Omental fat pad (tissue), 4 donors: Measurements from ENCODE around the gene RPS6KL1. TPM values are rescaled to one million over a fixed set of nuclear protein-coding genes. Genes with fewer than 3 reads are reported as not detected.

Experiments used
- ATAC-seq: fragments of 150-250 bp; one replicate; pipeline ENCODE4 v1.9.1; 2016; ENCODE audit warnings: mild to moderate bottlenecking, moderate library complexity; ENCODE audit not compliant: low FRiP score
- DNase-seq: peaks from one replicate; pipeline ENCODE4 v3.0.0-alpha.2; 2019; ENCODE audit warnings: low spot score
- CTCF ChIP-seq, 3 donors: fragments of 450-650 bp; IDR thresholded peaks; one replicate each; pipeline ENCODE4 v1.5.1; 2016 to 2017; ENCODE audit warnings: antibody characterized with exemption in 3 of 3, mild to moderate bottlenecking in 3 of 3, moderate library complexity in 2 of 3
- total RNA-seq, 4 donors: library from RNA; depleted of rRNA; stranded (reverse); fragments of >200 nt; gene quantifications; one replicate each; pipeline ENCODE4 v1.1.0, GENCODE V29; 2016

The RPS6KL1 gene
- total RNA-seq: 1 to 10 TPM; 1.3 to 5.2 (median 1.5) TPM

GRCh38 chr14:74922752-74923401 is at the start of gene RPS6KL1:
Gene RPS6KL1 (minus strand): TSS chr14:74923260. CDS start chr14:74921541, 1,719 bp downstream.
- DNase-seq: peak; percentile 67
- TF ChIP-seq CTCF (IDR thresholded peaks at IDR 0.05): no peak
- peak; percentile 91 for ATAC-seq

- DNase-seq (no peak), ATAC-seq (no peak)
- TF ChIP-seq CTCF (IDR thresholded peaks at IDR 0.05): no peak
These were observed 45.8 kb upstream of the RPS6KL1 start for GRCh38 chr14:74968811-74969210.

GRCh38 chr14:74965486-74966153 is 42.6 kb upstream of the RPS6KL1 start:
- no peak for TF ChIP-seq CTCF (IDR thresholded peaks at IDR 0.05)
- DNase-seq (no peak), ATAC-seq (no peak)

- ATAC-seq (no peak), DNase-seq (no peak)
- TF ChIP-seq CTCF (IDR thresholded peaks at IDR 0.05): no peak
These were observed 41.9 kb upstream of the RPS6KL1 start for GRCh38 chr14:74964787-74965485.

GRCh38 chr14:74963705-74964271 is 40.7 kb upstream of the RPS6KL1 start:
- ATAC-seq (no peak), DNase-seq (no peak)
- TF ChIP-seq CTCF (IDR thresholded peaks at IDR 0.05): no peak

- no peak for ATAC-seq
- TF ChIP-seq CTCF (IDR thresholded peaks at IDR 0.05): no peak
- no peak for DNase-seq
These were observed 40.2 kb upstream of the RPS6KL1 start for GRCh38 chr14:74963178-74963704.
